Posterior cingulate gyrus (tissue), 11 donors: ENCODE measurements around the gene DCT.

Experiments used
- DNase-seq, 10 donors: peaks; one replicate each; pipeline versions ENCODE4 v3.0.0 to v3.0.0-alpha.2; 2020 to 2021; ENCODE audit warnings: mixed read lengths in 3 of 10
- intact Hi-C: fragments of 100-400 bp; cut with DNase I; formaldehyde crosslinking; loops from one replicate; pipeline ENCODE4 v1.15.1; 2023

Gene DCT

DNA sequence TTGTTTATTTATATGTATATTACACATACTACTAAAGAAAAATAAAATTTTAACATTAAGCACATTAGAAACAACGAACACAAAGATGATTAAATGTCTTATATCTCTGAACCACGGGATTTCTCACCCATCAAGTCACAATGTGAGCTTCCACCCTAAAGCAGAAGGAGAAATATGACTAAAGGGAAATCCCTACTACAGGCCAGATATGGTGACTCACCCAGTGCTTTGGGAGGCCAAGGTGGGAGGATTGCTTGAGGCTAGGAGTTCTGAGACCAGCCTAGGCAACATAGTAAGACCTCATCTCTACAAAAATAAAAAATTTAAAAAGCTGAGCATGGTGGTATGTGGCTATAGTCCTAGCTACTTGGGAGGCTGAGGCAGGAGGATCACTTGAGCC lies 24.6 kb downstream of the DCT start:
- no peak for DNase-seq
- intact Hi-C loops, result no loop called here

DNA sequence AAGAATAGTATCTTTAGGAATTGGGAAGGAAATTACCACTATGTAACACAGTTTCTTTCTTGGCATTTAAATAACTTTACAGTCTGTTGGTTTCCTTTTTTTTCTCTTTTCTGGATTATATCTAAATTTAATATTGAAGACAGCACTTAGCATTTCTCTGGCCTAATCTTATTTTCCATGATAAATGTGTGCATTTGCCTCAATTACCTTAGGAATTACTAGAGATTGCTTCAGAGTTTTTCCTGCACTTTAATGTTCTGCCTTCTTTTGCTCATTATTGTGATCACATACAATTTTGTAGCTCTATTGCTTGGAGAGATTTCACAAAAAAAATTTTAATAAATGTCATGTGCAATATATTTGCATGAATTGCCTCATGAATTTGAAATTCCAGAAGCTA lies 25.1 kb downstream of the DCT start:
- no peak for DNase-seq

DNA sequence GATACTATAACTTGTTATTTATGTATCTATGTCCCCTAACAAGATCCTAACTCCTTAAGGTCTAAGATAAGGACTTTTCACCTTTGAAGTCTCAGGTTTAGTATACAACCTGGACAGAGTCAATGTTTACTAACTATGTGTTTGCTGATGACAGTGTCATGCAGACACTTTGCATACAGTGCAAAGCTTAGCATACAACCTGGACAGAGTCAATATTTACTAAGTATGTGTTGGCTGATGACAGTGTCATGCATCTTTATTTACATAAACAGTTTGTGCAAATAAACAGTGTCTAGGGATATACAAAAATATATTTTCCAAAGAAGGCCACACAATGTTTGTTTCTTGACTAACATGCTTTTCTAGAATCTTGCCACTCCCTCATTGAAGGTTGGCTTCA lies 34.7 kb downstream of the DCT start:
- intact Hi-C loops, result no loop called here
- DNase-seq, result no peak

More for the DNA sequence above, 25.1 kb downstream of the DCT start:
- intact Hi-C loops, result no loop called here

DNA sequence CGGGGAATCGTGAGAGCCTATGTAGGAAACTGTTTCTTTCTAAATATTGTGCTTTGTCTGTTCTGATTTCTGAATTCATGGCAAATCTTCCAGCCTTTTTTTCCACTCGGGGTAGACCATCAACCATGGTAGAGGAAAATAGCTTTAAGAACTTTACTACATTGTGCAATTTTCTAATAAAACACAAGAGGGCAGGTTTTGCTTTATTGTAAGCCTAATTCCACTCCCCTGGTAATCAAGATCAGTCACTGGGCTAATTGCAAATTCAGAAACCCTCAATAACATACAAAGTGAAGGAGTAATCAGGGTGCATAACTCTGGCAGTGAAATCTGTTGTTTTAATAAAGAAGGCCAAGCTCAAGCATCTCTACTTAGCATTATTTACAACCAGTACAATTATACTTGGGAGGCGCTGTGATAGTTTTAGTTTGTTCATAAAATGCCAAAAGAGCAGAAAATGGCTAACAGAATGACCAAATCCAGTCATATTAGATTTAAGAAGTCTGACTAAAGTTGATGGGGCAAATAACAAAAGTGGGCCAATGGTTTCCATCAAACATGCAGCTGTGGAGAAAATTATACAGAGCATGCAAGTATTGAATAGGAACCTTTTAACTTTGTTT lies 43.8 kb downstream of the DCT start:
- no peak for DNase-seq
- intact Hi-C loops, result loop anchor here (1.0 kb wide), 1 partner anchor 182 kb away; no protein-coding TSS in a partner anchor

DNA sequence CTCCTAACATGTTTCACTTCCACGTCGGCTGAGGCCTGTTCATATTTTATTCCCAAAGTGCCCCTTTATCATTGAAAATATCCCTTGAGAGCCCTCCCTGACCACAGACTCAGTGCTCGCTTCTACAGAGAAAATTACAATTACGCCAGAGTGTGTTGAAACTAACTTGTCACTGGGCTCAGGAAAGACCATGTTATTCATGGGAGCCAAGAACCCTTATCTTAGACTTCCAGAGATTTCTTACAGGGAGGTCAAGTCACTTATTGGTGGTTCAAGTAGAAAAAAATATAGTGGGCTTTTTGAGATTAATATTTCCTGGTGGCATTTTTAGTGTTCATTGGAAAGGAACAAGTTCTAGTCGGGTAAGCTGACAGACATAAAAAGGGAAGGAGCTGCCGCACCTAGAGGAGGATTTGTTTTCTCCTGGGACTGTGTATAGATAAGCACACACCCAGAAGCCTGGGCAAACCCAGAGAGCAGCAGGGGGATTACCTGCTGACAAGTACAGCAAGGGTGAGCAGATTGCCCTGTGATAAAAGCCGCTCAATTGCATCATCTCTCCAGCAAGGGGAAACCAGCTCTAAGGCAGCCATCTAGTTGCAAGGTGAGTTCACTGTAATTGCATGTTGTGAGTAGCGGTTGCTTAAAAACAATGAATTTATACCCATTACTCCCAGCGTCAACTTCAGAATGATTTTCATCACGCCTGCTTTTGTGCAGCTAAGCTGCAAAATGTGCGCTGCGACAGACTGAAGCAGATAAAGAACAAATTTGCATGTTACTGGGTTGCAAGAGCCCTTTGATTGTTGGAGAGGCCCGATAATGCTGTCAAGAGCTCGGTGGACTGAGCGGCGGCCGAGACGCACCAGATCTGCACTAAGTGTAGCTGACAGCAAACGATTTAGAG lies 46.2 kb downstream of the DCT start:
- intact Hi-C loops, result no loop called here
- DNase-seq, result no peak

DNA sequence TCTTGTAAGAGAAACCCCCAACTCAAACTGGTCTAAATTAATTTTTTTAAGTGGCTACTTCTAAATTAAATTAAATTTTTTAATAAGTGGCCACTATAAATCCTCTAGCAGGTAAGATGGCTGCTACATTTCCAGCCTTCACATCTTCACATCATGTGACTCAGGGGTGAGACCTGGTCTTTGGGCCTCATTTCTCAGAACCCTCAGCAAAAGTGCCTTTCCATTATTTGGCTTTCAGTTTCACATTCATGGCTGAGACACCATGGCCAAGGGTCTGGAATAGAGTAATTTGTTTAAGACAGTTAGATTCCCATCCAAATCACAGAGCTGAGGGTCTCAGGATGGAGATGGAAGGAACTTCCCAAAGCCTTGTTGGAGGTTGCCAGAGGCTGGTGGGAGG lies 47.5 kb downstream of the DCT start:
- no peak for DNase-seq
- intact Hi-C loops, result no loop called here

DNA sequence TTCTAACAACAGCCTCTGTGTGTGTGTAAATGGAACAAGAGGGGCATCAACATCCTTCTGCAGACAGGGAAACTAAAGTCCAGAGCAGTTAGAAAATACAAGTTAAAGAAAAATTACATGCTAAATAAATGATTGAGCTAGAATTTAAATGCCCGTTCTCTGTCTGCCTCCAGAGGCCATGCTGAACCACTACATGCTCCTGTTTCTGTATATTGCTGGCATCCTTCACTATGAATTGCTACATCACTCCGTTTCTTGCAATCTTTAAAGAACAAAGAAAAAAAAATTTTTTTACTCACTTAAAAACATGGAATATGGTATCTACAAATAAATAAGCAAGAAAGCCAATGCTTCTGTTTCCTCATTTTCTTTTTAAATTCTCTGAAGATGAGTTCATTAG lies 47.9 kb downstream of the DCT start:
- no peak for DNase-seq
- intact Hi-C loops, result no loop called here

DNA sequence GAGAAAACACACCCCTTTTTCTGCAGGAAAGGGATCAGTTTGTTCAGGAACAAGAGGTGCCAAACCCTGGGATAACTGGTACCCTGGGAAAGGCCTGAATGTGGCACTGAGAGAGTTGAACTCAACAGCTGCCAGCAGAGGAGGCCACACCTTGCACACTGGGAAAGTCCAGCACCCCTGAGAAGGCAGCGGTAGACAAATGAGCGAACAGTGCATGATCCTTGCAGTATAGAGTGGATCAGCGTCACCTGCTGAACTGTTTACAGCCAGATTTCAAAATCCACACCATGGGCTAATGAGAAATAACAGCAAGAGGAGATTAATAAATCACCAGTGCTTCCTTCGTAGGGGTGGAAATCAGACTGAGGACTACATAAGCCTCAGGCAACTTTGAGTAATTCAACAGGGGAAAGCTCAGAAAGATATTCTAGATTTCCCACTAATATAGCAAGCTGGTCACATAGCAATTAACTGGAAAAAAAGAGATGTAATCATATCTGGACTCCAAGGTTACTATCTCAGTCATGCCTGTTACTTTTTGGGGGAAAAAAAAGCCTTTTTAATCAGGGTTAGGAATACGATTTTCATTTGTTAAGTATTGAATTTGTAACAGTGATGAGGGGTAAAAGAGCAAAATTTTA lies 52.0 kb downstream of the DCT start:
- DNase-seq, result no peak
- intact Hi-C loops, result no loop called here

DNA sequence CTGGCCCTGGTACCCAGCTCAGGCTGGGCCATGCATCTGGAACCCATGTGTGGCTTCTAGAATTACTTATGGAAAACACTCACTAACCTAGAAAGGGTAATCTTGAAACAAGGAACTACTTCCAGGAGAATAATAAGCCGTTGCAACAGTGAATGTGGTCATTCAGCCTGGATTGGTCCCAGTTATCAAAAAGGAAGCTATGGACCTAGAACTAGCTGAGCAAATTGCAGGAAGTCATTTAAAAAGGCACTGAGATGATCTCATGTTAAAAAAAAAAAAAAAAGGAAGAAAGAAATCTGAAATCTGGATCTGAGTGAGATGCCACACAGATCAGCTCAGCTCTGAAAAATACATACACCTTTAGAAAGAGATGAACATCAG lies 59.6 kb downstream of the DCT start:
- DNase-seq, result no peak
- intact Hi-C loops, result no loop called here

DNA sequence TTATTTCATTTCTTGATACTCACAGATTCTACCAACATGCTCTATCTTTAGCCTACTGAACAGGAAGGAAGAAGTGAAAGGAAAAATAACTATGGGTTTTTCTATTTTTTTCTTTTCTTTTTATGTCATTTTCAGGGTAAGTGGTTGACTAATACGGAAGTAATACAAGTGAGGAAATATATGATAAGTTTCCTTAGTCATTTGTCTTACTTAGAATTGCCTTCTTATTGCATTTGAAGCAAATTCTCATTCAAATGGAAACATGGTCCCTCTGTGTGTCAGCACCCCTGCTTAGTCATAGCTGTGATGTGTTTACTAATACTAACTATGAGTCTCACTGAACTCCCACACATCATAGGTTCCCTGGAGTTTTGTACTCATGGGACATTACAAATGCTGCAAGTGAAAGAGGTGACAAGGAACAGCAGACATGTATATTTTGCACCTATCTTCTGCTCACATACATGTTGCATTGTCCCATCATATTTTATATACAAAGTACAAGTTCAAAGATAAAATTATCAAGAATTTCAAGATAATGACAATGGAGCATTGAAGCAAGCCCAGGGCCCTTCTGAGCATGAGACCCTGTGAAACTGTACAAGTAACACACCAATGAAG lies 60.1 kb downstream of the DCT start:
- intact Hi-C loops, result no loop called here

DNA sequence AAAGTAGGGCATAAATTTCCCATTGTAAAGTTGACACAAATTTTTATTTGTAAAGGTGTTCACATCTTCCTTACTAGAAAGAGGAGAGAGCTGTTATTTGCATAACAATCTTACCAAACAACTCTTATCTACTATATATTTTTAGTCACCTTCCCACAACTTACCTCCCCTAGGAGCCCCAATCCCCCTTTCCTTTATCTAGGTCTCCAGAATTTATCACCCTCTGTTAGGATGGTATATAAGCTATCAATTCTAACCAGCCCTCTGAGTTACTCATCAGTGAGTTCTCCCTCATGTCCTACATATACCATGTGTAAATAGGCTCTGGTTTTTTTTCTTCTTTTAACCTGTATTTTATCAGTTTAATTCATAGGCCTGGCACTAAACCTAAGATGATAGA lies 62.2 kb downstream of the DCT start:
- intact Hi-C loops, result no loop called here
- no peak for DNase-seq

More for the DNA sequence above, 60.1 kb downstream of the DCT start:
- no peak for DNase-seq

DNA sequence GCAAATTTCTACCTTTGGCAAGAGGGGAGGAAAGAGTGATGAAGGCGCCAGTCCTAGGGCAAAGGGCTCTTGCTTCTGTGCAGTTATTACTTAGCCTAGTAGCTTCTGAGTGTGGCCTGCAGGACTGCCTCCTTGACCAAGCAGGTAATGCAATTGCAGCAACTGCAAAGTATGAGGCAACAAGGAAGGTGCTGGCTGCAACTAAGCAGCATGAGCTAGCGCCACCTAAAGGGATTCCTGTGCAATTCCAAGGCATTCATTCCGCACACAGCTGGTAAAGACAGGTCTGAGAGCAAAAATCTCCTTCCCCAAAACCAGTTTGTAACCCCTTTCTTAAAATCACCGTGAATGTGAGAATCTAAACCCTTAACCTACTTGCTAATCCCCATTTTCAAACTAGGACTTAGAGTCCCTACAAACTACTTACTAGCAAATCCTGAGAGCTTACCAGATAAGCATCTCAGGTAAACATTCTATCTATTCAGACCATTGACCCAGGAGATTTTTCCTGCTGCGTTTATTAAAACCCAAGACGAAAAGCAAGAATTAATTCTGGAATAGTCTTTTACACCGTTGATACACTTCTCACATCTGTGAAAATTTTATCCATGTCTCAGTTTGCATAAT lies 62.9 kb downstream of the DCT start:
- no peak for DNase-seq
- intact Hi-C loops, result no loop called here

DNA sequence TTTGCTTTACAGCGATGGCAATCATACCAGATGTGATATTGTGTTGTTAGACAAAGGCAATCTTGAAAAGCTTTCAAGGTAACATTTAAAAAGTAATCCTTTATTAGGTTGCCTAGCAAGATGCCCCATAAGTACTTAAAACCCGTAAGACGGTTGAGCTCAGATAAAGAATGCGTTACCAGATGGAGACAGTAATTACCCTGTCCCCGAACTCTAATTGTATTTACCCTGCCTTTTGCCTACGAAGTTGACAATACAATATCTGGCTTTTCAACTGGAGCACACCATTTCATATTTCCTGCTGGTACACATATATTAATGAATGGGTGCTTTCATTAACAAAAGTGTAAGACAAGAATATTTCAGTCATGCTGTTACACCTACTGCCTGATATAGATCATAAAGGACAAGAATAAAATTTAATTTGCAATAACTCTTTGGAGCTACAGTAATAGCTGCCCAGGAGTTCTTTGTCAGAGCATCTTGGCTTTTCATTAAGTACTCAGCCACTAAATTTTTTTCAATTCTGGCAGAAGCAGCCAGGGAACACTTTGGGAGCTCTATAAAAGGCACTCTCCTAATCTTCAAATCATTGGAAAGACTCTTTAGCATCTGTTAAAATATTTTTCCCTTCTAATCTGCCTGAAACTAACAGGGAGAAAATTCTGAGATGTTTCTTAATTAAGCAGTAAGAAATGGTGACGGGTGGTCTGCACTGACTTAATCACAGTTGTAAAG lies 63.8 kb downstream of the DCT start:
- no peak for DNase-seq
- intact Hi-C loops, result no loop called here

DNA sequence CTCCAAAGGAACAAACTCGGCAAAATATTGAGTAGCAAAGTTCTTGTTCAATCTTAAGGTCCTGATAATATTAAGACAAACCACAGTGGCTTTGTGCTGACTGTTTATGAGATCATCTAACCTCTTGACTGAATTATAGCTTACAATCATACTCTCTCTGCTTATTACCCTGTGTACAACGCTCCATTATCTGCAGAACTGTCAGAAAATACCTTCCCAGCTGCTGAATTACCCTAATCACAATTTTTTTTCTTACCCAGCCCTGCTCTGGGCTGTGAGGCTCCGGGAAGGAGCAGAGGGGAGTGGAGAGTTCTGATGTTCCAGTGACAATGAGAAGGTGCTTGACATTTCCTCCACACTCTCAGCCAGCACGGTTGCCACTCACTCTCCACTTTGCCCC lies 64.8 kb downstream of the DCT start:
- no peak for DNase-seq
- intact Hi-C loops, result no loop called here

DNA sequence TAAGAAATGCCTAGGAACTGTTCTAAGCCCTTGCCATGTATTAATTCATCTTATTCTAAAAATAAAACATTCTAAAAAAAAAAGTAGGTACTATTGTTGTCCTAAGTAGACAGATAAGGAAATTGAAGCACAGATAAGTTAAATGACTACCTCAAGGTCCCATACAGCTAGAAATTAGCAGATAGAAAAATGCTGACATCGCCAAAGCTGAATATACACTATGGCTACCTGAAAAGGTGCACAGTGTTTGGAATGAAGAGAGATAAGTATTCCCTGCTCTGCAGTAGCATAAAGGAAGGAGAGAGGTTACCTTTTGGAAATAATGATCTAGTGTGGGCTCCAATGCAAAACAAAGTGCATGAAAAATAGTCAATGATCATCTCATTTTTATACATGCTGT lies 65.3 kb downstream of the DCT start:
- DNase-seq, result no peak
- intact Hi-C loops, result no loop called here

DNA sequence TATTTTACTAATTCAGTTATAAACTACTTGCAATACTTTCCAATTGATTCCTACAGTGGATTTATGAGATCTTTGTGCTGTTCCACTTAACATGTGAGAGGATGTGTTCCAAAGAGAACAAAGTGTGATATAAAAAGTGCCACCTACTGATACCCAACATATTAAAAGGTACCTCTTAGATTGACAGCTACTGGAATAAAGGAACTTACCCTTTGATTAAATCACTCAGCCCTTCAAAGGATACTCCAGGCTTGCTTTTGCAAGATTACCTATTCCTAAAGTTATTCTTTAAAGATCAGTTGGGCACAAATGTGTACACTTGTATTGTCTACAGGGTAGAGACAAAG lies 65.9 kb downstream of the DCT start:
- intact Hi-C loops, result no loop called here
- DNase-seq, result no peak

DNA sequence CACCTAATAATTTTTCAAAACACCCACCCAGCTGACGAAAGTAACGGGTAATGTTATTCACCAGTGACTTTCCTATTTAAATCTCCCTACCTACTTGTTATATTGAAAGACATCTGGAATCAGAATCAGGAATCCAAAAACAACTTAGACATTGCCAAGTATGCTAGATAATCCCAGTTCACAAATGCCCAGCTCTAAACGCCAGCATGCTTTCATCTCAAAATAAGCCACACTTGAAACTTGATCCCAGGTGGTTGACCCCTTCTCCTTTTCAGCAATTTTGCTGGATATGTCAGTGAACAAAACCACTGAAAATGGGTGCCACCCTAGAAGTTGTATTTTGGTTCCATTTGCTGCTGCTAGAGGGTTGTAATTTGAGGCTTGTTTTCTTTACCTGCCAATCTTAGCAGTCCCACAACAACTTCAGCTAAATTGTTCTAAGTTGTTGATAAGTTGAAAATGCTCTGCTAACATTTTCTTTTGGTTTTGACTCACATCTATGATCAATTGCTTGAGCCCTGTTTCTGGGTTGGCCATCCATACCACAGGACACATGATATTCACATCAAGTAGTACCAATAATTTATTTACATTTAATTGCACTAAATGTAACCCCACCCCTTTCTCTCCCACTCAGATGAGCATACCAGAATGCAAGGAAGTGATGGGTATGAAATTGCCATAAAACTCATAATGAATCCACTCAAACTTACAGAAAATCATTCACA lies 66.4 kb downstream of the DCT start:
- intact Hi-C loops, result no loop called here
- DNase-seq, result no peak

DNA sequence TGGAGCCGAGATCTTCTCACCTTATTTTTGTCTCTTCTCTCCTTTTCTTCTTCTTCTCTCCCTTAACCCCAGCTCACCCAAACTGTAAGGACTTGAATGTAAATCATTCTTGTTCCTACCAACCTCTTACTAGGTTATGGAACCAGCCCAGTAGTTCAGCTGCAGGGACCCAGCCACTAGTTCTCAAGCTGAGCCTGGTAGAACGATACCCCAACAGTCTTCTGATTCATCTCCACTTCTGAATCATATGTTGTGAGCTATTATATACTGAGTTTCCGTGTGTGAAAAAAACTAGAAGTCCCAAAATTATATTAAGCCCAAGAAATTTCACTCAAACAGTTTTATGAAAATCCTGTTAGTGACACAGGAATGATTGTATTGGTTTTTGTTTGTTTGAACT lies 67.7 kb downstream of the DCT start:
- intact Hi-C loops, result no loop called here
- no peak for DNase-seq

DNA sequence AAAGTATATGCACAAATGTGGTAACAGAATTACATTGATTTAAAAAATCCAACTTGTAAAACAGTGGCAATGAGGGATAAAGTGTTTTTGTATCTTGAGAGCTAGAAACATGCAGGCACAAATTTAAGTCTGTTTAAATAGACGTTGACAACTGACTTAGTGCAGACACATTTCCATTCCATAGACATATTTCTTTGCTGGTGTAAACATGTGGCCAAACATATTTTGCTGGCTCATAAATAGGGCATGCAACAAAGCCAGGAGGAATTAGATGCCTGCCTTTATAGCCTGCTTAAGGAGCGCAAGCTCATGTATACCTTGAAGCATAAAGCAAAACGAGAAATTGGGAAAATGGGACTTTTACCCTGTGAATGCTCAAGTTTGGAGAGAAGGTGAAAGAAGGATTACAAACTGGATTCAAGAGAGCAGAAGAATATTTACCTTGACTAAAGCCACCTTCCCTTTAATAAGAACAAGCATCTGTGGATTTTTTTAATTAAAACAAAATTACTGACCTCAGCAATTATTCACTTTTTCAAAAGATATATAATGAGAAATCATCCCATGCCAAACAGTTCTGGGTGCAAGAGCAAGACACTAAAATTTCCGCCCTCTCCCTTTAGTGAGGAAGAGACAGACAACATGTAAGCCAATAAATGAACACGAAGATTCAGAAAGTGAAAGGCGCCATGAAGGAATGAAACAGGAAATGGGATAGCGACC lies 71.0 kb downstream of the DCT start:
- intact Hi-C loops, result no loop called here

More for the DNA sequence above, 71.0 kb downstream of the DCT start:
- DNase-seq, result no peak
